DLD1 (cell line): Measurements from ENCODE around the gene CDH13.

Source experiments
- in situ Hi-C: cut with HindIII; loops from 2 replicates; pipeline ENCODE4 v1.10.0; 2017; ENCODE audit warnings: low sequenced_read_pairs

The CDH13 gene

DNA sequence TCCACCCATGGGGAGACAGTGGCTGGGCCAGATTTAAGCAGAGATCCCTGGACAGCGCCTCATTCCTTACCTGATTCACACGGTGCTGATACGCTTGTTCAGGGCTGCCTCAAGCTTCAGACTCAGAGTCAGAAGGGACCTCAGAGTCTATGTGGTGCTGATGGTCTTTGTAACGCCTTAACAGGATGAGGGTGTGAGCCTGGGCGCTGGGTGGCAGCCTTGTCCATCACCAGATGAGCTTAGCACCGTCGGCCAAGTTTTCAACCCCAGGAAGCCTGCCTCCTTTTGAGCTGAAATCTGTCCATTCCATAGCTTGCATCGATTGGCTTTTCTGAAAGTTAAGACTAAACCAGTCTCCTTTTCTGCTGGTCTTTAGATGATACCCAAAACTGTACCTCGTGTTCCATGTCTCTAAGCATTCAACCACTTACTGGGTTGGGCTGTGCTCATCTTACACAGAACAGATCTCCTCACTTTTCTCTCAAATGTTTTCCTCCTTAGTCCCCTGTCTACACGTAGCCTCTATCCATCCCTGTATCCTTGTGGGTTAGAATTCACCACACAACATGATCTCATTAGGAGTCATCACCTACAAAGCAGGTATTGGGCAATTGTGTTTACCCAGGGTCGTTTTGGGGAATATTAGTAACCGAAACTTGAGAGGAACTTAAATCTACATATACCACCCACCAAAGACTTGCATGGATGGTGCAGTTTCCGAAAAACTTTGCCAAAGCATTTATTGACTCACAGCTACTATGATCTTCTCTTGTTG is 573.4 kb downstream of the CDH13 start:
- in situ Hi-C loops, result loop anchor here (25.0 kb wide), 1 partner anchor 563 kb away; the partner anchor contains the start of gene CDH13

- in situ Hi-C loops, result loop anchor here (25.0 kb wide), 1 partner anchor 564 kb away; the partner anchor contains the start of gene CDH13
Observed at GRCh38 chr16:83201748-83202147, 575.0 kb downstream of the CDH13 start.

GRCh38 chr16:83205896-83206295 is 579.1 kb downstream of the CDH13 start:
- in situ Hi-C loops, result loop anchor here (25.0 kb wide), 1 partner anchor 569 kb away; the partner anchor contains the start of gene CDH13

DNA sequence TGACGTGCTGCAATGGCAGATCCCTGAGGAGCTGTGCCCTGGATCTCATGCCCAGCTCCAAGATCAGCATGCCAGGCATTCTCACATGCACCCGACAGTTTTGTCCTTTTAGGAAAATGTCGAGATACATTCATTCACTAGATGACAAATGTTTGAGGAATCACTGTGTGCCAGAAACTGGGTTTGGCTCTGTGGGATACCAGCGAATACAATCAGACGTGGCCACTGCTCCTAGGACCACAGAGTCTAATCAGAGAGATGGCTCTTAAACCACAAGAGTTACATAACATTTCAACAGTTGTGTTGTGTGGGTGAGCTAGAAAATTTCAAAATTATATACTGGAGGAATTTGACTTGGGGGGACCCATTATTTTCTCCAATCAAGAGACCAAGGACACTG is 579.7 kb downstream of the CDH13 start:
- in situ Hi-C loops, result loop anchor here (25.0 kb wide), 1 partner anchor 569 kb away; the partner anchor contains the start of gene CDH13

GRCh38 chr16:83211711-83212110 is 584.9 kb downstream of the CDH13 start:
- in situ Hi-C loops, result loop anchor here (25.0 kb wide), 1 partner anchor 574 kb away; the partner anchor contains the start of gene CDH13

DNA sequence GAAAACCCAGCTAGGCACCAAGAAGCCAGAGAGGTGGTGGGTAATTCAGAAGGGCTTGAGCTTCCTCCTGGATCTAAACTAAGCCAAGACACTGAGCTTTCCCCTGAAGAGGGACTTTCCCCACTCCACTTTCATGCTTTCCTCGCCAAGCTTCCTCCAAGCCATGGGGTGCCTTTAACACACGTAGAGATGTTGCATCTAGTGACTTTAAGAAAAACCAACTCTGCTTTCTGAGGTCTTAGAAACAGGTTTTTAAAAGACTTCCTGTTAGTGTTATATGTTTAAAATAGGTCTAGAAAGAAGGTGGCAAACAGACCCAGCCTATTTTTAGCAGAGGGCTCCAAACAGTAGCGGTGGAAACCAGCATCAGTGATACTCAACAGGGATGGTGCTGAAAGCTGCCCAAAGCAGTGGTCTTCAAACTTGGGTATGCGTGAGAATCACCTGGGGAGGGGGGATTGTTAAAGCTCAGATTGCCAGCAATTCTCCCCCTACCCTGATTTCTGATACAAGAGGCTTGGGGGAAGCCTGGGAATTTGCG is 585.6 kb downstream of the CDH13 start:
- in situ Hi-C loops, result loop anchor here (25.0 kb wide), 1 partner anchor 575 kb away; the partner anchor contains the start of gene CDH13

GRCh38 chr16:83214671-83215070 is 587.9 kb downstream of the CDH13 start:
- in situ Hi-C loops, result loop anchor here (25.0 kb wide), 1 partner anchor 577 kb away; the partner anchor contains the start of gene CDH13

DNA sequence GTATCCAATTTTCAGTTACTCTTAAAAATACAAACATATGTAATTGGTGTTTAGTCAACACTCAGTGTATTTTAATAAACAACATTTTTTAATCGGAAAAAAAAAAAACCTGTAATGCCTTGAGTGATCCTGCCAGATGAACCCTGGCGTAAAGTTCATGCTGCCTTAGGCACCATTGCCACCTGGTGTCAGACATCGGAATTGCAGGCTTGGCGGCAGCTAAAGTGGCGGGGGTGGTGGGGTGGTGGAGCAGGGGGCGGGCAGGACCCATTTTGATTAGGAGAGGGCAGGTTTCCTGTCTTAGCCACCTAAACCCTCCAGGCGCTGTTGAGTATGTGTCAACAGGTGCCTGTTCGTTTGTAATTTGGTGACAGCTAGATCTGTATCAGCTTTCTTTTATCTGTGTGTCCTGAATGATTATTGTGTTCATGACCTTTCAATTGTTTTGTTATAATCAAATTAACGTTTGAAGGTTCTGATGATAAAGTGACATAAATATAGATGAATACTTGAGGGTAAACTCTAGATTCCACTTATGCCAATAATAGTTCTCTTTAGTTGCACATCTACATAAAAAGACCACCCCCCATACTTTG is 588.7 kb downstream of the CDH13 start:
- in situ Hi-C loops, result loop anchor here (25.0 kb wide), 1 partner anchor 578 kb away; the partner anchor contains the start of gene CDH13

- in situ Hi-C loops, result loop anchor here (25.0 kb wide), 1 partner anchor 582 kb away; the partner anchor contains the start of gene CDH13
Observed at GRCh38 chr16:83219285-83219684, 592.5 kb downstream of the CDH13 start.

DNA sequence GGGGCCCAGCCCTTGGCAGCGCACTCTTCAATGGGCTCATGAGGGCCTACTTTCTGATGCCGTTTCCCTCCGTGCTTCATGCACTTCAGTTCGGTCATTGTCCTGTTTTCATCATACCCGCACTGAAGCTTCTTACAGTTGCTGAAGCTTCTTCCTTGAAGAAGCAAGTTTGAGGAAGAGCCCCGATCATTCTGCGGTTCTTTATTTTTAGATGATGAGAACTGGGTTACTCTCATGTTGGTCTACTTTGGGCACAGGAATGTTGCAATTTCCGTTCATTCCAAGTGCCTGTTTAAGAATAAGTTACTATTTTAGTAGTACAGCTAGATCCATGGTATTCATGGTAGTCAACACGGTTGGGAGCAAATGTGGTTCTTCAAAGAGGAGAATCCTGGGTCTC is 593.3 kb downstream of the CDH13 start:
- in situ Hi-C loops, result loop anchor here (25.0 kb wide), 1 partner anchor 583 kb away; the partner anchor contains the start of gene CDH13

DNA sequence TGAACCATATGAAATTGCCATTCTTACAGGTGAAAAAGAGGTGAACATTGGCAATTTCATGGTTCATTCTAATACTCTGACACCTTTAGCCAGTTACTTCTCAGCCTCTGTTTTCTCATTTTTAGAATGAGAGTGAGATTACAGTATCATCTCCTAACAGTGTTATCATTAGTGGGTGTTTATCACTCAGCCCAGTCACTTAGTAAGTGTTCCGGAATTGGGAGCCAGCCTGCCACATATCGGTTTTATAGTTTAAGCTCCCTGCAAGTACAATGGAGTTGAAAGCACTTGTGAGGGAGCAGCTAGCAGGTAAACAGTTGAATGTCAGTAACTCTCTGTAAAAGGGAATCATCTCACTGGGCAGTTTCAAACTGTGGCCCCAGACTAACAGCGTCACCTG is 597.9 kb downstream of the CDH13 start:
- in situ Hi-C loops, result loop anchor here (25.0 kb wide), 1 partner anchor 587 kb away; the partner anchor contains the start of gene CDH13

DNA sequence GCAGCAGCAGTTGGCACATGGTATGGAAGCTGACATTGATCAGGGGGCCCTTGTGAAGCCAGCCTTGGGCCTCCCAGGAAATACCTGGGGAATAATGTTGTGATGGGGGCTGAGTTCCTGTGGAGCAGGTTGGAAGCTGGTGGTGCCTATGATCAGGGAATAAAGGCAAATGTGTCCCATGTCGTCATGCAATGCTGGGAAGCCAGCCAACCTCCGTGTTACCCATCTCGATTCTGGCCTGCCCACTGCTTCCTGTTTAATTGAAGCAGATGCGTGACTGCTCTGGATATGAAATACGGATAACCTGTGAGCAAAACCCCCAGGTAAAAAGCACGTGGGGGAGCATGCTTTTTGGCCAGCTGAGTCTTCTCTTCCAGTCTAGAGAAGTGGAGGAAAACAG is 600.6 kb downstream of the CDH13 start:
- in situ Hi-C loops, result no loop called here

- in situ Hi-C loops, result no loop called here
Observed at GRCh38 chr16:83231729-83232128, 605.0 kb downstream of the CDH13 start.

- in situ Hi-C loops, result no loop called here
Observed at GRCh38 chr16:83233153-83233552, 606.4 kb downstream of the CDH13 start.

DNA sequence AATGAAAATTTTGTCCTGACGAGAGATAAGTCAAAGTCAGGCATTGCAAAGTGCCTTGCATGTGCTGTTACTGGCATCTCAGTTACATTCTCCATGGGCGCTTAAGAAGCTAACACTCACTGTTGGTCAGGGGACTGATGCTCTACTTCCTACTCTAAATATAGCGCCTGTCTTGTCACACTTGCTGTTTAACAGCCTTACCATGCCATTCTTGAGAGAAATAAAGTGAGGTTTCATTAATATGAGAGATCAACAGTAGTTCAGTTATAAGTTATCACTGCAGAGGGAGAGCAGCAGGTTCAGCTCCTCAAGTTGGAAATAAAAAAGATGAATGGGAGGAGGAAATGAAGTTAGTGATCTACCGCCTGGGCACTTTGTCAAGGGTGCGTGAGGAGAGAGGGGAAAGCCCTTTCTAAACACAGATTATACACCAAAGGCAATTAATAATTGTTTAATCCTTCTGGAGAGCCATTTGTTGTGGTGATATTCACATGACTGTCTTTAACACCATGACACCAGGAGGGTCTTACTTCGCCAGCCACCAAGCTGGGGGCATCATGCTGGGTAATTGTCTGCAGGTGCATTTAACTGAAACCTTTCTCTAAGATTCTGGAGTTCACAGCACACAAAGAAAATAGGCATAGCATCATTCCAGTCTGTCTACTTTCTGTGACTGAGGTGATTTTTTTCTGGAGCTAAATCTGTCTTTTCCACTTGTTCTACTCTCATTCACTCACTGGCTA is 612.4 kb downstream of the CDH13 start:
- in situ Hi-C loops, result no loop called here

- in situ Hi-C loops, result no loop called here
Observed at GRCh38 chr16:83244057-83244456, 617.3 kb downstream of the CDH13 start.

GRCh38 chr16:83245061-83245460 is 618.3 kb downstream of the CDH13 start:
- in situ Hi-C loops, result no loop called here

- in situ Hi-C loops, result no loop called here
Observed at GRCh38 chr16:83247767-83248372, 621.1 kb downstream of the CDH13 start.

DNA sequence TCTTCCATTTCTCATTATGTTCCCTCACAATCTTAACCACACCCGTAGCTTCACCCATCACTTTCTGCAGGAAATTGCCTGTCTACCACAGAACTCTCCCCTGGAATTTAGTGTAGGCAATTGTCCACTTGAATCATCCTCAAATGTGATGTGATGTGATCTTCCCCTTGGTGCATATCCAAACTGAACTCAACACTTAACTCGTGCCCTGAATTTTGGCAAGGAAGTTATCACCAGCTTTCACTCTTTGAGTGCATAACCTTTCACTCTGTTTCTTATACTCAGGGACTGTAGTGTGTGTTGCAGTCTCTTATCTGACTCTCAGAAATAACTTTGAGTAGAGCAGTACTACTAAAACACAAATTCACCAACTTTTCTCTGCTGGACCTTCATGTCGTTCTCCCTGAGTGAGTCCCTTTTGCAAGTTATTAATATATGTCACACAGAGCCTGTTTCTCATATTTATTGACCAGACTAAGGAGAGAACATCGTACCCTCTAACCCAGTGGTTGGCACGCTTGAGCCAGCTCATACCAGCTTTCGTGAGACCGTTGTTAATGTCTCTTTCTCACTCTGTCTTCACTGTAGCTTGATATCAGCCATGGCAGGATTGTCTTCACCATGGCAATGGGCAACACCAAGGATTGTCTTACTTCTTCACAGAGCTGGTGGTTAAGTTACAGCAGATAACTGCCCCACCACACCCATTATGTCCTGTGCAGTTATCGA is 622.1 kb downstream of the CDH13 start:
- in situ Hi-C loops, result no loop called here

- in situ Hi-C loops, result no loop called here
Observed at GRCh38 chr16:83253521-83253920, 626.8 kb downstream of the CDH13 start.
